SH-SY5Y (cell line): Measurements from ENCODE around the gene LRMDA.

ENCODE experiments used
- GATA2 ChIP-seq: IDR thresholded peaks from 2 replicates; pipeline ENCODE4 v1.6.1; 2011; ENCODE audit warnings: mild to moderate bottlenecking, low read depth, low read length
- GATA3 ChIP-seq: IDR thresholded peaks from 2 replicates; pipeline ENCODE4 v1.6.1; 2011; ENCODE audit warnings: low read depth, mild to moderate bottlenecking, low read length, moderate library complexity

DNA sequence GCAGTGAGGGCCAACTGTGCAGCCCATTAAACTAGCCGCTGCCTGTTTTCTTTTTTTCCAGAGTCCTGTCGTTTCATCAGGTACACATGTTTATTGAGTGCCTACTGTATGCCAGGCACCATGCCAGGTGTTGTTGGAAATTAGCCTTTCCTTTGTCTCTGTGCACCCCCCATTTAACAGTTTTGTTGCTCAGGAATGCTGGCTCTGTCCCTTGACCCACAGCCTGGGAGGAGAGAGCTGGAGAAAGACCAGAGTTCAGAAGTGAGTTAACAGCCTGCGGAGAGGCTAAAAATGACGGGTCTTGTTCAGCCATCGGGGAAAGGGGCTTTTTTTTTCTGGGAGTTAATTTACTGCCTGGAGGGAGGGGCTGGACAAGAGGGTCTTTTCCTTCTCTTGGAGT is 1.3 kb downstream of the LRMDA start:
- no peak for TF ChIP-seq GATA3
- TF ChIP-seq GATA2: no peak
